ENCODE results near the gene FBXW7.
"Not testable (repeated sequence)": the region's sequence is repeated elsewhere in the genome, so short reads cannot be mapped to it uniquely, and the experiment has no call there.

The FBXW7 gene

GRCh38 chr4:152535903-152536544 lies at the start of gene FBXW7:
Gene FBXW7 (minus strand): TSS chr4:152536092. CDS start chr4:152411803, 124,289 bp downstream.
- peak; percentile 99 for DNase-seq (ENCODE audit: low read depth in 2 of 2)

GRCh38 chr4:152585023-152585441 lies 49.1 kb upstream of the FBXW7 start:
- DNase-seq (ENCODE audit: low read depth in 2 of 2): no peak

- no peak for DNase-seq (ENCODE audit: low read depth in 2 of 2)
Observed at GRCh38 chr4:152581536-152582160, 45.8 kb upstream of the FBXW7 start.

GRCh38 chr4:152579916-152580315 lies 44.0 kb upstream of the FBXW7 start:
- DNase-seq (ENCODE audit: low read depth in 2 of 2): no peak

- DNase-seq (ENCODE audit: low read depth in 2 of 2): no peak
Observed at GRCh38 chr4:152579107-152579764, 43.3 kb upstream of the FBXW7 start.

- DNase-seq (ENCODE audit: low read depth in 2 of 2): no peak
Observed at GRCh38 chr4:152578670-152579069, 42.8 kb upstream of the FBXW7 start.

GRCh38 chr4:152577708-152578396 lies 42.0 kb upstream of the FBXW7 start:
- no peak for DNase-seq (ENCODE audit: low read depth in 2 of 2)

- no peak for DNase-seq (ENCODE audit: low read depth in 2 of 2)
Observed at GRCh38 chr4:152575533-152575932, 39.6 kb upstream of the FBXW7 start.

GRCh38 chr4:152573861-152574260 lies 38.0 kb upstream of the FBXW7 start:
- DNase-seq (ENCODE audit: low read depth in 2 of 2): no peak

GRCh38 chr4:152572417-152573086 lies 36.7 kb upstream of the FBXW7 start:
- no peak for DNase-seq (ENCODE audit: low read depth in 2 of 2)

- DNase-seq (ENCODE audit: low read depth in 2 of 2): no peak
Observed at GRCh38 chr4:152571770-152572169, 35.9 kb upstream of the FBXW7 start.

GRCh38 chr4:152571296-152571695 lies 35.4 kb upstream of the FBXW7 start:
- DNase-seq (ENCODE audit: low read depth in 2 of 2): no peak

- no peak for DNase-seq (ENCODE audit: low read depth in 2 of 2)
Observed at GRCh38 chr4:152565333-152565732, 29.4 kb upstream of the FBXW7 start.

- DNase-seq (ENCODE audit: low read depth in 2 of 2): no peak
Observed at GRCh38 chr4:152564336-152564735, 28.4 kb upstream of the FBXW7 start.

GRCh38 chr4:152563209-152563608 lies 27.3 kb upstream of the FBXW7 start:
- no peak for DNase-seq (ENCODE audit: low read depth in 2 of 2)

- no peak for DNase-seq (ENCODE audit: low read depth in 2 of 2)
Observed at GRCh38 chr4:152559641-152560040, 23.7 kb upstream of the FBXW7 start.

GRCh38 chr4:152558396-152558795 lies 22.5 kb upstream of the FBXW7 start:
- no peak for DNase-seq (ENCODE audit: low read depth in 2 of 2)

- no peak for DNase-seq (ENCODE audit: low read depth in 2 of 2)
Observed at GRCh38 chr4:152556834-152557233, 20.9 kb upstream of the FBXW7 start.

- DNase-seq (ENCODE audit: low read depth in 2 of 2): no peak
Observed at GRCh38 chr4:152556283-152556682, 20.4 kb upstream of the FBXW7 start.

GRCh38 chr4:152554742-152555141 lies 18.9 kb upstream of the FBXW7 start:
- no peak for DNase-seq (ENCODE audit: low read depth in 2 of 2)

GRCh38 chr4:152550687-152551086 lies 14.8 kb upstream of the FBXW7 start:
- not testable (repeated sequence) for DNase-seq (ENCODE audit: low read depth in 2 of 2)

- no peak for DNase-seq (ENCODE audit: low read depth in 2 of 2)
Observed at GRCh38 chr4:152545088-152545487, 9.2 kb upstream of the FBXW7 start.

All from stimulated activated CD8-positive, alpha-beta memory T cell treated with anti-CD3 and anti-CD28 coated beads, Interleukin-15, amount 100 ng/mL, for 48 hours (primary cell).